ENCODE data around the gene SLC31A1.
"Not testable (repeated sequence)": the region's sequence is repeated elsewhere in the genome, so short reads cannot be mapped to it uniquely, and the experiment has no call there.

SLC31A1 gene

DNA sequence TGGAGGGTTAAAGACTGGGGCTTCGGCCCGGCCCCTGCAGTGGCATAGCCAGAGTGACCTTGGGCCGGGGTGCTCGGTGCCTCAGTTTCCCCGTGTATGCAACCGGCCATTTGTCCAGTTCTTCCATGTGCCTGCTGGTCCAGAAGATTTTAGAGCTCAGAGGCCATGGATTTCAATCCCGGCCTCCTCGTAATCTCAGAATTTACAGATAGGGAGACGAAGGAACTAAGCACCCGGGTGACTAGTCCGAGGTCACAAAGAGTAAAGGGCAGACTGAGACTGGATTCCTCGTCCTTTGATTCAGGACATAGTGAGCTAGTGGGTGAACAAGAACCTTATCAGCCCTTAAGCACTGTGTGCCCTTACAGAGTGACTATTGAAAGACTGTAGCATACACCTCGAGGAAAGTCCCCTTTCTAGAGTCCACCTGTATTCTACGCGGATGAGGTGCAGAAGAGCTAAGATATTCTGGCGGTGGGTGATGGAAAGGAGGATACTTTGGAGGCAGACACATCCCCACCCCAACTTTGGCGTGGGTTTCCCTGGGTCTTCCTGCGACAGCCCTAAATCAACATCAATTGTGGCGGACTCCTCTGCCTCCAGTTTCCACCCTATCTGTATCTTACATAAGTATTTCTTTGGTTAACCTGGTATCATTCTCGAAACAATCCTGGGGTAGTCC lies 597 bp downstream of the SLC31A1 start:
- DNase-seq = no peak

DNA sequence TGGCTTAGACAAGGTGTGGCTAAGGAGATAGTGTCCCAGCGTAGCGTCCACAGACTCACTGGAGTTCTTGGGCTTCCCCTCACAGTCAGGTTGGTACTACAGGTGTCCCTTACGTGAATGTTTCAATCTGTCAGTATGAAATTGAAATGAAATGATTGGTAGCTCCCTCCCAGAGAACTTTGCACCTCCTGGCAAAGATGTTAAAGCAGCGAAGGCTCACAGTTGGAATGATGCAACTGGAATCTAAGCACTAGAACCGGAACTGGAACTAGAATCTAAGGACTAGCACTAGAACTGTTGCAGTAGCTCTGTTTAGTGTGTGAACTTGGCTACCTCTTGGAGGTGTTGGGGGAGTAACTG lies 1.1 kb downstream of the SLC31A1 start:
- no peak for DNase-seq

DNA sequence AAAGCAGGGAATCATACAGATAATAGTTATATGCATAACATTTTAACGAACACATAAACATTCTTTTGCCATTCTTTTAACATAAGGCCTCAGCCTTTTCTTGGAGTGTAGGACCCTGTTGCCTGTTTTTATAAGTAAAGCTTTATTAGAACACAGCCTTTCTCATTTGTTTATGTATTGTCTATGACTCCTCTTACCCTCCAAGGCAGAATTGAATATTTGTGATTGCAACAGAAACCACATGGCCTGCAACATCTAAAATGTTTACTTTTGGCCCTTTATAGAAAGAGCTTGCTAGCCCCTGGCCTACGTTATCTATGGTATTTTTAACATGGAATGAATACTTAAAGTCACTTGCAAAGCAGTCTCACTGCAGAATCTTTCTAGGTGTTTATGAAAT lies 2.6 kb downstream of the SLC31A1 start:
- DNase-seq = no peak

DNA sequence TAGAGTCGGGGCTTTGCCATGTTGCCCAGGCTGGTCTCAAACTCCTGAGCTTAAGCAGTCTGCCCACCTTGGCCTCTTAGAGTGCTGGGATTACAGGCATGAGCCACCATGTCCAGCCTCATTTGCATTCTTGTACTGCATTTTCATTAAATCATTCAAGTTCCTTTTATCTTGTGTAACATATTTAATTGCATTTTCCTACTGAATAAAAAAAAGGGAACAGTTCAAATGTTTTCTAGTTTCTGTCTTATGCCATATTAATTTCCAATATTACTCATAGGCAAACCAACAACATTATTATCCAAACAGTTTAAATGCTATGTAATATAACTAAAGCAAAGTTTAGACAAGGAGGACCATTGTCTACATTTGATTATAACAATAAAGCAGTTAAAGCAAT lies 6.1 kb downstream of the SLC31A1 start:
- DNase-seq = no peak

DNA sequence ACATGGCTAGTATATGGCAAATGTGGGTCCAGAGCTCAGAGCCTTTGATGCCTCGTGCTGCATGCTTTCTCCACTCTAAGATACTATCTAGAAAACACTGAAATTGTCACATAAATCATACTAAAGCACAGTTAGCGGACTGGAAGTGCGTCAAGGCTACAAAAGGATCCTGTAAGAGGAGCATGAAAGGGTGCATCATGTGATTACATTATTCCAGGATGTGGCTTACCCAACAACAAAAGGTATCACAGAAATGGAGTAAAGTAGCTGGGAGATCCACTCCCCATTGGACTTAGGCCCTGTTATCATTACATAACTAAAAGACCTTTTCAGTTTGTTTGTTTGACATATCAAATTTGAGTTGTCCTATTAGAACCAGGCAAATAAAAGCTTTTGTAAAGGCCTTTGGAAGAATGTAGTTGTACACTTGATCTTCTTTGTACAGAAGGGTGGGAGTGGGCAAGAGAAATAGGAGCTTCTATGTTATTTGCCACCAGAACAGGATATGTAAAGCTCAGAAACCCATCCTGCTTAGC lies 6.9 kb downstream of the SLC31A1 start:
- DNase-seq = no peak

DNA sequence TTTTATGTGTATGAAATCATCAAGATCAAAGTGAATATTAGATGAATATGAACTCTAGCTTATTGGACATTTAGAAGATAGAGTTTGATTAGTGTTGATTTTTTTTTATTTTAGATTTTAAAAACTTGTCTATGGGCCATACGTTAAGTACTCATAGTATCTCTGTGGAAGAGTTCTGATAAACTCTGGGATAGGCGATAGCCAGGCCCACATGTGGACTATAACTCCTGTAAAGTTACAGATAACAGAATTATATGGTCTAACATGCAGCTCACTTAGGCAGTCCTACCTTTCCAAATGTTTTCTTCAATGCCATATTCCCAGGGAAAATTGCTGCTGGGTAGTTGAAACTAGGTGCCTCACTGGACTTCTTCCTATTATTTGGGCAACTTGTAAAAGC lies 10.4 kb downstream of the SLC31A1 start:
- DNase-seq = no peak

DNA sequence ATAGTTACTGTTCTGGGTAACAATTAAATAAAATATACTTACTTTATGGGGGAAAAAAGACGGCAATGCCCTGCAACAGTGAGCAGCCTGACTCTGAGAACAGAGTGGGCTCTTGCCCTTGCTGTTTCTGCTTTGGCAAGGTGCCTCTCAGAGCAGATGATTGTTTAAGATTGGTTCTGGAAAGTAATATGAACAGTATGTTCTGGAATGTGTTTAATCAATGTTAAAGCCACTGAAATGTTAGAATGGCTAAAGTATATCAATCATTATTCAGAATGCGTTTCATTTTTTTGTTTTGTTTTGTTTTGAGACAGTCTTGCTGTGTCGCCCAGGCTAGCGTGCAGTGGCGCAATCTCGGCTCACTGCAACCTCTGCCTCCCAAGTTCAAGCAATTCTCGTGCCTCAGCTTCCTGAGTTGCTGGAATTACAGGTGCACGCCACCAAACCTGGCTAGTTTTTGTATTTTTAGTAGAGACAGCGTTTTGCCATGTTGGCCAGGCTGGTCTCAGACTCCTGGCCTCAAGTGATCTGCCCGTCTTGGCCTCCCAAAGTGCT lies 14.4 kb downstream of the SLC31A1 start:
- not testable (repeated sequence) for DNase-seq

DNA sequence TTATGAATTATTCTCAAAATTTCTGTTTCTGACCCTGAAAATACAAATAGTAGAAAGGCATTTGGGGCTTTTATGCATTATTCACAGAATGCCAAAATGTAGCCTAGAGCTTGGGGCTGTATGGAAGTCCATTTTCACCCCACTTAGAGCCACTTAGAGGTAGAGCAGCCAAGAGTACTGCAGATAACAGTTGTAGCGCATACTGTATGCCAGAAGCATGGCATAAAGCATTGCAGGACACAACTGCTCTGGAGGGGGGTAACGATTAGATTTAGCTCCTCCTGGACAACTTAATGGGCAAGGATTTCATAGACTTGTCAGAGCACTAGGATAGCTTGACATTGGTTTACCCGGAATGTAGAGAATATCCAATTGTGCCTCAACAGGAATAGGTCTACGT lies 15.7 kb downstream of the SLC31A1 start:
- DNase-seq = no peak

DNA sequence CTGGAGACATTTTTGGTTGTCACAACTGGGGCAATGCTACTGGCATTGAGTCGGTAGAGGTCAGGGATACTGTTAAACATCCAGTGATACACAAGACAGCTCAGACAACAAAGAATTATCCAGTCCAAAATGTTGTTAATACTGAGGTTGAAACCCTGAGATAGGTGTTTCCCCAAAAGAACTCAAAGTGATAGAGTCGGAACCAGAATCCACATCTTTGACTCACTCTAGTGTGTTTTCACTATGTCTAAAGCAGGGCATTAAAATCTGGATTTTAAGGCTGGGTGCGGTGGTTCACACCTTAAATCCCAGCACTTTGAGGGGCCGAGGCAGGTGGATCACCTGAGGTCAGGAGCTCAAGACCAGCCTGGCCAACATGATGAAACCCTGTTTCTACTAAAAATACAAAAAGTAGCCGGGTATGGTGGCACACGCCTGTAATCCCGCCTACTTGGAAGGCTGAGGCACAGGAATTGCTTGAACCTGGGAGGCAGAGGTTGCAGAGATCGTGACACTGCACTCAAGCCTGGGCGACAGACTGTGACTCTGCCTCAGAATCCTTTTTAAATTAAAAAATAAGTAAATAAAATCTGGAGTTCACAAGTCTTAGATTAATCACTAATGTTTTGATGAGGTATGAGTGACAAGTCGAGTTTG lies 17.0 kb downstream of the SLC31A1 start:
- DNase-seq = no peak

DNA sequence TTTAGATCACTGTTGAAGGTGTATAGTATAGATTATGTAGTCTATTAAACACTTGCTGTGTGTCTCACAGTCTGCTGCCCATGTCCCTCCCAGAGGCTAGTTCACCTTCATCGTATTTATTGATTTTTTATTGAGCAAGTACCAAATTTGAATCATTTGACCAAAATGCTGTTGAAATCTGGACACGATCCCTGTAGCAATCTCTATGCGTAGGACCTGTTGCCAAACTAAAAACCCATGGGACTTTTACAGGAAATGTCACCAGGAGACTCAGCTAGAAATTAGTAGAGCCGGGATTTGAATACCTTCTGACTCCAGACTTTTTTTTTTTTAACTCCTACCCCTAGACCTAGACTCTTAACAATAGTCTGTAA lies 17.5 kb downstream of the SLC31A1 start:
- DNase-seq = no peak

DNA sequence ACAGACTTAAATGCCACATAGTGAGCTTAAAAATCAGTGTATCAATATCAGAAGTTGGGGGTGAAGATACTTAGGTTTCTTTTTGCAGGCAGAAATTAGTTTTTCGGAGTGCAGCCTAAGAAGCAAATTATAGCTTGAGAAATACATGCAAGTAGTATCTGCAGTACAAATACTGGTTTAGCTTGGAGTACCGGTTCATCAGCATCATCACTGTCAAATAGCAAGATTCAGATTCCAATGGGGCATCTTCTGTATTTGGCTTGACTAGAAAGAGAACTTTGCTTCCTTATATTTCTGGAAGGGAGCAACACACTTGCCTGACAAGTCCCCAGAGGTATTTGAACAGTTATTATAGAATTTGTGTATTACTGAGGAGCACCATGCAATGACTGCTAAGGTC lies 19.8 kb downstream of the SLC31A1 start:
- no peak for DNase-seq

DNA sequence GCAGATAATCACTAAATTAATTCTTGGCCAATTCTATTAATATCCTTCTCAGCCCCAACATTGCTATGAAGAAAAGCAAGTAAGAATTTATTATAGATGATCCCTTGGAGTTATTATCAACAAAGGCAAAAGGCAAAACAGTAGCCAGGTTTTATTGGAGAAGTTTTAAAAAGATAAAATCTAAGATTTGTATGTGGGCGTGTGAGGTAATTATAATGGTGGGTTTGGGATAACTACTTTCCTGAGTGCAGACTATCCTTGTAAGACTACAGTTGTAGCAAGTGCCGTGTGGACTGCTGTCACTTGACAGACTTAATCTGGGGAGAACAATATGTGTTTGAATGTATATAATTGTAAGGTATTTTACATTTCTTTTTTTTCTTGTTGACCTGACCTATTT lies 23.2 kb downstream of the SLC31A1 start:
- no peak for DNase-seq

DNA sequence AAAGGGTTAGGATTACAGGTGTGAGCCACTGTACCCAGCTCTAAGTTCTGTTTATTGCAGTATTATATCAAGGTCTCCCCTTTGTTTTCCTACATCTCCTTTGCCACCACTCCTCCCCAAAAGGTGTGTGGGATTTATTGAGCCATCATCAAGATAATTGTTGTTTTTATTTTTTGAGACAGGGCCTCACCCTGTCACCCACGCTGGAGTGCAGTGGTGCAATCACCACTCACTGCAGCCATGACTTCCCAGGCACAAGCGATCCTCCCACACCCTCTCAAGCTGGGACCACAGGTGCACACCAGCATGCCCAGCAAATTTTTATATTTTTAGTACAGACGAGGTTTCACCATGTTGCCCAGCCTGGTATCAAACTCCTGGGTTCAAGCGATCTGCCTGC lies 24.6 kb downstream of the SLC31A1 start:
- DNase-seq = no peak

DNA sequence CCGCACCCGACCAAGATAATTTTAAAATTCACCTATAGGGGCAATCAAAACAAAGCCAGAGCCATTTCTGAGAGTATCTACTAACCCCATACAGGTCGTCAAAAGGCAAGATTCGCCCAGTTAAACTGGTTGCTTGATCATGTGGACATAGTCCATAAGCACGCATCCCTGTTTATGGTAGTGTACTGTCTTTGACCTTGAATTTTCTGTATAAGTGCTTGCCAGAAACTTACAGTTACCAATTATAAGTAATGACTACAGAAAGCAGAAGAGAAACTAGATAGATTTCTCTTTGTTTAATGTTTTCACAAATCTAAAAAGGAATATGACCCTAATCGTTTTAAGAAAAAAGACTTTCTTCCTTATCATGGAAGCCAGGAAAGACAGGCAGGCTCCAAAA lies 25.6 kb downstream of the SLC31A1 start:
- no peak for DNase-seq

DNA sequence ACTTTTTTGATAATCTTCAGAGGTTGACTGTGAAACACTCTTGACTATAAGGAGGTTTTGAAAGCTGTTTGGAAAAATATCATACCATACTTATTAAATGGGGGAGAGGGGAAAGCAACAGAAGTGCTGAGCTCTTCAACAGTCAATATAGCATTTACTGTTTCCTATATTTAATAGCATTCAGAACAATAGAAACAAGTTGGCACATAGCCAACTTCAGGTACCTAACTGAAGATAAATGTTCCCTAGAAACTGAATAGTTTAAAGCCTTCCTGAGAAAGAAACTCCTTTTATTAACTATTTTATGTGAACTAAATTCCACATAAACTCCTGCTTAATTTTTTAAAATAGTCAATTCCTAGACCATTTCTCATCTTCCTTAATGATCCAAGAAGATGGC lies 26.3 kb downstream of the SLC31A1 start:
- no peak for DNase-seq

DNA sequence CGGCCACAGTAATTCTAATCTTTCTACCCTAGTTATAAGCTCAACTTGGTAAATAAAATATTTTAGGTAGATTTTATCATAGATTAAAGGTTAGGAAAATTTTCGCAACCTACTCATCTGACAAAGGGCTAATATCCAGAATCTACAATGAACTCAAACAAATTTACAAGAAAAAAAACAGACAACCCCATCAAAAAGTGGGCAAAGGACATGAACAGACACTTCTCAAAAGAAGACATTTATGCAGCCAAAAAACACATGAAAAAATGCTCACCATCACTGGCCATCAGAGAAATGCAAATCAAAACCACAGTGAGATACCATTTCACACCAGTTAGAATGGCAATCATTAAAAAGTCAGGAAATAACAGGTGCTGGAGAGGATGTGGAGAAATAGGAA lies 28.3 kb downstream of the SLC31A1 start:
- DNase-seq = not testable (repeated sequence)

DNA sequence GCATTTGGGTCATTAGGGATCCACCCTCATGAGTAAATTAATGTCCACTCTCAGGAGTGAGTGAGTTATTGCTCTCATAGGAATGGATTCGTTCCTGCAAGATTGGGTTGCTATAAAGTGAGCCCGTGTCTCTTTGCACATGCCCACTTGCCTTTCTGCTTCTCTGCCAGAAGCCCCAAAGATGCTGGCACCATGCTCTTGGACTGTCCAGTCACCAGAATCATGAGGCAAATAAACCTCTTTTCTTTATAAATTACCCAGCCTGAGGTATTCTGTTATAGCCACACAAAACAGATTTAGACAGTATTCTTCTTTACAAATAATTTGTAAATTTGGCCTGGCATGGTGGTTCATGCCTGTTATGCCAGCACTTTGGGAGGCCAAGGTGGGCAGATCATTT lies 29.5 kb downstream of the SLC31A1 start:
- no peak for DNase-seq

DNA sequence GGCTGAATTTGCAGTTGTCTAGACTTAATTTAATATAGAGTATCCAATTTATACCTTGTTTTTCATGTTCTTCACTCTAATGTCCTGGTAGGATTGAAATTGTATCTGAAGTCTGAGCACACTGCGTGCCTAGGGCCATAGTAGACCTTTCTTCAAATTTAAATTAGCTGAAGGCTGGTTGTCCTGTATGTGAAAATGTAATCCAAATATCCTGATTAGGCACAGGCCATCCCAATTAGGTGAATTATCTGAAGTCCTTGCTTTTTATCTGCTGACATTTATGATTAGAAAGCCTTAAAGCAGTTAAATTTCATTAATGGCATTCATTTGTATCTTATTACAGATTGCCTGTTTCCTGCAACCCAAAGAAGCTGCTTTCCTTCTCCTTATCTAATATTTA lies 33.6 kb downstream of the SLC31A1 start:
- DNase-seq = no peak

DNA sequence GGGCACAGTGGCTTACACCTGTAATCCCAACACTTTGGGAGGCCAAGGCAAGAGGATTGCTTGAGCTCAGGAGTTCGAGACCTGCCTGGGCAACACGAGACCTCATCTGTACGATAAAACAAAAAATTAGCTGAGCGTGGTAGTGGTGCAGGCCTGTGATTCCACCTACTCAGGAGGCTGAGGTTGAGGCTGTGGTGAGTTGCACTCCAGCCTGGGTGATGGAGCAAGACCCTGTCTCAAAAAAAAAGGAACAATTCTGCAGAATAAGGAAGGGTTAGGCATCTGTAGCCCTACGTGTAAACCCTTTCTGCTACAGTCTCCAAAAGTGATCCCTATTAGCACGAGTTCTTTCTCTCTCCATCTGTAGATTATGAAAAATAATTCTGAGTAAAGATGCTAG lies 34.1 kb downstream of the SLC31A1 start:
- no peak for DNase-seq

DNA sequence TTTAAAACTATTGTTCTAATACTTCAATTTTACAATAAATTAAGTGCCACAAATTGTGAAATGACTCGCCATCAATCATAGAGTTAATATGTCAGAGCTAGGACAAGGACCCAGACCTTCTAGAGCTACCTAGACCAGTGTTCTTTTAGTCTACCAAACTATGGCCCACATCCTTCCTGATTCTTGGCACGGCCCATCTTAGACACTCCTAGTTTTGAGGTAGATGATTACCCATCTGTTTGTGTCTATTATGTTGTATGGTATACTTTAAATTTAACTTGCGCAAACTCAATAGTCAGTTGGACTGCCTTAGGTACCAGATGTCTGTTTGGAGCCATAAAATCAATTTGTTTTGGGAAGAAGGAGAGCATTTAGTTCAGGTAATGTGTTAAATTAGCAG lies 36.5 kb downstream of the SLC31A1 start:
- DNase-seq = no peak

DNA sequence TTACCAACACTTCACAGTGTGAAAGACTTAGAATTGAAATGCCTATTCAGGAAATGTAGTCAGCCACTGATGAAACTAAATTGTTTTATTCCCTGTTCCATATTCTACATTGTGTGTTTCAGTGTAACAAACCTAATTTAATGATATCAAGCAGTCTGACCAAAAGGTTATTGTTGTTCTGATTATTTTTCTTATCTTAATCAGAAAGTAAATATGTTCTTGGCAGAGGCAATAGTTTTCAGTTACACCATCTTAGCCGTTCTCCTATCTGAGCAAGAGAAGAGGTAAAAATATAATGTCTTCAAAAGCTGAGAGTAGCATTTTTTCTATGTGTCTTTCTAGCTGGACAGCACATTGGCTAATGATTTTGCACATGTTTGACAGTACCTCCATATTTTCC lies 36.9 kb downstream of the SLC31A1 start:
- no peak for DNase-seq

DNA sequence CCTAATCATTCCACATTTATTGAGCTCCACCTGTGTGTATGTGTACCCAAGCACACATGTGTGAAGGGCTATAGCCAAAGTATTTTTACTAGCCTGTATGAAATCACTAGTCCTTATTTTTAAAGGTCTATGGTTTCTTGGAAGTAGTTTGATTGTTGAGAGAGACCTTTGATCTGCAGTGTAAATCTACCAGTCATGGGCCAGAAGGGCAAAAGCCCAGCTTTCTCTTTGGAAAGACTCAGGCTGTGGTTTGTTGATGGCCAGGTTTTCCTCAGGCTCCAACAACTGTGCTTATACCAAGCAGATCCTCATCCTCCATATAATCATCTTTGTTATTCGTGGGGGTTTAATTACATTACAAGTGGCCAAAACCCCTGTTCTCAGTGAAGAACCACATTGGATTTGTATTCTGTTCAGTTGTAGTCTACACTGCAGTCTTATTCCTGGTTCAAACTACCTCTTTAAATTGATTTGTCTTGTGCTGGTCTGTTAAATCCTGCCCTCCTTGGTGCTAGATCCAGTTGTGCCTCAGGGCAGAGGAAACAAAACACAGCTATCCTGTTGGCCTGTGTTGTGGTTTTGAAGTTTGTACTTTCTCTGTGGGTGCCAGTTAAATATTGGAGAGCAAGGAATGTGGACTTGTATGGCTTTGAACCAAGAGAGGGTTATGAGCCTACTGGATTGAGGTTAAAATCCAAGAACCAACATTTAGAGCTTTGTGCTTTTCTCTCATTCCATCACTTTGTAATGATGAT lies 40.8 kb downstream of the SLC31A1 start:
- no peak for DNase-seq

DNA sequence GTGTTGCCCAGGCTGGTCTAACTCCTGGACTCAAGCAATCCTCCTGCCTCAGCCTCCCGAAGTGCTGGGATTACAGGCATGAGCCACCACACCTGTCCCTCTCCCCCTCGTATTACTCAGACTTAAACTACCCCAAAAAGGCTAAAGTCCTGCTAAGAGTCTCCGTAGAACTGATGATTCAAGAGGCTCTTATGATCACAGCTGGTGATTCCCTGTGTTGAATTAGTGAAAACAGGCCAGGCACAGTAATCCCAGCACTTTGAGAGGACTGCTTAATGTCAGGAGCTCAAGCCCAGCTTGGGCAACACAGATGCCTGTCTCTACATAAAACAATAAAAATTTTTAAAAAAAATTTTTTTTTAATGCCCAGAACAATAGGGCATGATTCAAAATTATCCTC lies 44.8 kb downstream of the SLC31A1 start:
- no peak for DNase-seq

All from activated gamma-delta T cell treated with Interleukin-2 at 50 U/mL for 16 hours (primary cell).